Skeletal muscle satellite cell (primary cell): Measurements from ENCODE around the gene WFDC6. TPM values are rescaled to one million over a fixed set of nuclear protein-coding genes. Genes with fewer than 3 reads are reported as not detected.
"Not testable (repeated sequence)": the region's sequence is repeated elsewhere in the genome, so short reads cannot be mapped to it uniquely, and the experiment has no call there.

ENCODE experiments used
- H3K27me3 ChIP-seq: 2 replicates; pipeline ENCODE4 v1.7.0; 2013; ENCODE audit warnings: low read length; ENCODE audit not compliant: control insufficient read depth, insufficient read depth
- H3K36me3 ChIP-seq: 2 replicates; pipeline ENCODE4 v1.7.0; 2013; ENCODE audit warnings: mild to moderate bottlenecking, control low read depth, low read length; ENCODE audit not compliant: insufficient read depth
- H3K4me1 ChIP-seq: 2 replicates; pipeline ENCODE4 v1.7.0; 2013; ENCODE audit warnings: low read length; ENCODE audit not compliant: control insufficient read depth, insufficient read depth
- H3K4me2 ChIP-seq: 2 replicates; pipeline ENCODE4 v1.7.0; 2013; ENCODE audit warnings: mild to moderate bottlenecking, low read length
- H3K4me3 ChIP-seq: 2 replicates; pipeline ENCODE4 v1.7.0; 2013; ENCODE audit warnings: low read length
- H3K9ac ChIP-seq: 2 replicates; pipeline ENCODE4 v1.7.0; 2013; ENCODE audit warnings: mild to moderate bottlenecking, low read depth, low read length, moderate library complexity
- H3K9me3 ChIP-seq: replicated peaks from 2 replicates; pipeline ENCODE4 v1.7.0; 2013; ENCODE audit warnings: mild to moderate bottlenecking, control low read depth, low read length
- total RNA-seq: library from RNA; depleted of rRNA; stranded (reverse); fragments of >200 nt; gene quantifications from 2 replicates; pipeline ENCODE4 v1.2.3, GENCODE V29; 2012; rRNA removed

Gene WFDC6
- not detected in 2 replicates for total RNA-seq

- H3K4me3 ChIP-seq = no peak within 1 kb of the TSS
- no peaks in the 10 kb centered on the region for H3K36me3 ChIP-seq
- H3K9ac ChIP-seq = no peak within 1 kb of the TSS
- no peaks in the 10 kb centered on the region for H3K4me1 ChIP-seq
- H3K4me2 ChIP-seq = no peak within 1 kb of the TSS
- H3K9me3 ChIP-seq = no peaks in the 10 kb centered on the region
- peaks cover 63% of the 10 kb centered on the region for H3K27me3 ChIP-seq
These were observed at the start of gene WFDC6 for GRCh38 chr20:45539382-45539781. WFDC6 (minus strand) TSS chr20:45539482; CDS start chr20:45539407, 75 bp downstream.

- Histone ChIP-seq H3K4me1 (no peaks in the 10 kb centered on the region), H3K9me3 (no peaks in the 10 kb centered on the region), H3K9ac (no peak overlapping the region), H3K36me3 (no peaks in the 10 kb centered on the region), H3K4me2 (no peak overlapping the region), H3K27me3 (peaks cover 21% of the 10 kb centered on the region), H3K4me3 (no peak overlapping the region)
These were observed 49.5 kb upstream of the WFDC6 start for GRCh38 chr20:45588800-45589199.

DNA sequence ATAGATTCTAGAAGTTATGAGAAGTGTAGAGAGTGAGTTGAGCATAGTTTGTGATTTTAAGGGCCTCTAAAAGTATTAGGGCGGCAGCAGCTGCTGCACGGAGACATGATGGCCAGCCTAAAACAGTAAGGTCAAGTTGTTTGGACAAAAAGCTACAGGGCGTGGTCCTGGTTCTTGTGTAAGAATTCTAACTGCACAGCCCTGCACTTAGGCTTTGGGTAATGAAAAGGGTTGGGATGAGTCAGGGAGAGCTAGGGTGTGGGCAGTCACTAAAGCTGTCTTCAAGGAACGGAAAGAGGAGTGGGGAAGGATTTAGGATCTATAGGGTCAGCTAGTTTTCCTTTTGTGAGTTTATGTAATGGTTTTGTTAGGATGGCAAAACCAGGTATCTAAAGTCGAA lies 46.7 kb upstream of the WFDC6 start:
- not testable (repeated sequence) for H3K36me3 ChIP-seq, H3K4me1 ChIP-seq, H3K9me3 ChIP-seq, H3K9ac ChIP-seq, H3K4me2 ChIP-seq, H3K4me3 ChIP-seq
- H3K27me3 ChIP-seq = peaks cover 33% of the 10 kb centered on the region

- not testable (repeated sequence) for H3K4me1 ChIP-seq, H3K4me3 ChIP-seq, H3K4me2 ChIP-seq, H3K9me3 ChIP-seq, H3K36me3 ChIP-seq, H3K9ac ChIP-seq
- H3K27me3 ChIP-seq = peaks cover 43% of the 10 kb centered on the region
These were observed 45.0 kb upstream of the WFDC6 start for GRCh38 chr20:45584294-45584693.

DNA sequence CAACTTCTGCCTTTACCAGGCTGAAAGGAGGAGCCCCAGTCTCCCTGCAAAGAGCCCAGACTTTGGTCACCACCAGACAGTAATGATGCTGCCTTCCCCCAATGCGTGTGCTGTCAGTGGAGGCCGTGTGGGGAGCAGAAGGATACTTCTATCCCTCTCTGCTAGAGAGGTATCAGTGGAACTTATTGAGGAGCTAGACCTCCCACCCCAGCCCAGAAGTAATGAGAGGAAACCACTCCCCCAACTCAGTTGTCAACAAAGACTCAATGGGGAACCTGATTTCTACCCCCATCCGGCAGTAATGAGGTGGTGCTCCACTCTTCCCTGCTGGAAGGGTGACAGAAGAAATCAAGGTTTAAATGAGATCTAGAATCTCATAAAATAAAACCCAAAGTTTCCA lies 44.2 kb upstream of the WFDC6 start:
- H3K27me3 ChIP-seq = peaks cover 39% of the 10 kb centered on the region
- H3K4me1 ChIP-seq = no peaks in the 10 kb centered on the region
- no peaks in the 10 kb centered on the region for H3K36me3 ChIP-seq
- H3K9ac ChIP-seq = no peak overlapping the region
- H3K4me2 ChIP-seq = no peak overlapping the region
- no peaks in the 10 kb centered on the region for H3K9me3 ChIP-seq
- H3K4me3 ChIP-seq = no peak overlapping the region

DNA sequence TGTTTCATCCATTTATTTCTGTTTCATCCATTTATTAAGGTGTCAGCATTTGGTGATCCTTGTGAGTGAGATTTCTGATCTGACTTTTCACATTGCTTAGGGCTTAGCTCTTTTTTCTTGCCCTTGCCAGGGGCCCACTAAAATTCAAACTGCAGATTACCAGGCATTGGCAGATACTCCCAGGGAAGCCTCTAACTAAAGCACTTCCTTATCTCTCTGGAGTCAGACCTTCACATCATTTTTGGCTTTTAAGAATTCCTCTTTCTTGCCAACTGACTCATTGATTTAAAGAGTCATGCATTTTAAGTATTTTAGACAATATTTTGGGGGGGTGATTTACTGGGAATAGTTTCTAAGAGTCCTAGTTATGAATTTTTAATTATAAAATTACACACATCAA lies 42.4 kb upstream of the WFDC6 start:
- H3K9me3 ChIP-seq = no peaks in the 10 kb centered on the region
- peaks cover 39% of the 10 kb centered on the region for H3K27me3 ChIP-seq
- H3K4me1 ChIP-seq = no peaks in the 10 kb centered on the region
- H3K4me3 ChIP-seq = no peak overlapping the region
- H3K9ac ChIP-seq = no peak overlapping the region
- no peaks in the 10 kb centered on the region for H3K36me3 ChIP-seq
- H3K4me2 ChIP-seq = no peak overlapping the region

- H3K4me1 ChIP-seq = no peaks in the 10 kb centered on the region
- no peaks in the 10 kb centered on the region for H3K36me3 ChIP-seq
- H3K9ac ChIP-seq = no peak within 1 kb of the TSS
- no peak within 1 kb of the TSS for H3K4me3 ChIP-seq
- peaks cover 39% of the 10 kb centered on the region for H3K27me3 ChIP-seq
- H3K9me3 ChIP-seq = no peaks in the 10 kb centered on the region
- no peak within 1 kb of the TSS for H3K4me2 ChIP-seq
These were observed 39.9 kb upstream of the WFDC6 start, which contains the start of gene WFDC8 for GRCh38 chr20:45579184-45579583. WFDC8 (minus strand) TSS chr20:45579284; CDS start chr20:45579247, 37 bp downstream.

DNA sequence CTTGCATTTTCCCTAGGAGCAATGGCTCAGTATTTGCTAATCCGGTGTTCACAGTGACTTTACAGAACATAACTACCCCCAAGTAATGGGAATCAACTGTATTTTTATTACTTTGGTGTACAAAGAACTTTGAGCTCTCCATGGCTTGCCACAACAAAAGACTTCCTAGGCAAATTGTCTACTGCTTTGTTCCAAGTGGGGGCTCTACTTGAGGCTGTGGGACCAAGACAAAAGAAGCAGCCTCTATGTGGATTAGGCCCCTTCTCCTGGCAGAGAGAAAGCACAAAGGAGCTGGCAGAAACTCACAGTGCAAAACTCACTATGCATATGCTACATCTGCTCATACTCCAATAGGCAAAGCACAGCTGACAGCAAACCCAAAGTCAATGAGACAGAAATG lies 38.9 kb upstream of the WFDC6 start:
- H3K4me1 ChIP-seq = no peaks in the 10 kb centered on the region
- H3K9ac ChIP-seq = no peak overlapping the region
- H3K4me3 ChIP-seq = no peak overlapping the region
- no peaks in the 10 kb centered on the region for H3K9me3 ChIP-seq
- no peaks in the 10 kb centered on the region for H3K36me3 ChIP-seq
- H3K4me2 ChIP-seq = no peak overlapping the region
- peaks cover 34% of the 10 kb centered on the region for H3K27me3 ChIP-seq

GRCh38 chr20:45576995-45577394 lies 37.7 kb upstream of the WFDC6 start:
- no peak overlapping the region for H3K9ac ChIP-seq
- no peaks in the 10 kb centered on the region for H3K9me3 ChIP-seq
- H3K27me3 ChIP-seq = peaks cover 25% of the 10 kb centered on the region
- no peaks in the 10 kb centered on the region for H3K4me1 ChIP-seq
- H3K4me2 ChIP-seq = no peak overlapping the region
- no peak overlapping the region for H3K4me3 ChIP-seq
- no peaks in the 10 kb centered on the region for H3K36me3 ChIP-seq

DNA sequence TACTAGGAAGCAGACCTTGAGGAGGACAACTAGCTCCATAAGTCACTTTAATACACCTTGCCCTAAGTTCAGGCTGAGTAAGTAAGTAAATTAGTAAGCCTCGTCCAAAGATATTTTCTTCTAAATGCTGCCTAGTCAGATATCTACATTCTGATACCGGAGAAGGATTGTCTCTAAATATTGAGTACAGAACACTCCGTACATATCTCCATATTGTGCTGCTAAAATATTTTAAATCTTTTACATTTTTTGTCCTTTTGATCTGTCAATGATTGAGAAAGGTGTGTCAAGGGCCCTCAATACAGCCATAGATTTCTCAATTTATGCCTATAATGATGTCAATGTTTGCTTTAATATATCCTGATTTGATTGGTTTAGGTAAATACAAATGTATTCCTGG lies 36.6 kb upstream of the WFDC6 start:
- Histone ChIP-seq H3K36me3 (no peaks in the 10 kb centered on the region), H3K9ac (no peak overlapping the region), H3K4me3 (no peak overlapping the region), H3K9me3 (no peaks in the 10 kb centered on the region), H3K27me3 (peaks cover 22% of the 10 kb centered on the region), H3K4me1 (no peaks in the 10 kb centered on the region), H3K4me2 (no peak overlapping the region)

DNA sequence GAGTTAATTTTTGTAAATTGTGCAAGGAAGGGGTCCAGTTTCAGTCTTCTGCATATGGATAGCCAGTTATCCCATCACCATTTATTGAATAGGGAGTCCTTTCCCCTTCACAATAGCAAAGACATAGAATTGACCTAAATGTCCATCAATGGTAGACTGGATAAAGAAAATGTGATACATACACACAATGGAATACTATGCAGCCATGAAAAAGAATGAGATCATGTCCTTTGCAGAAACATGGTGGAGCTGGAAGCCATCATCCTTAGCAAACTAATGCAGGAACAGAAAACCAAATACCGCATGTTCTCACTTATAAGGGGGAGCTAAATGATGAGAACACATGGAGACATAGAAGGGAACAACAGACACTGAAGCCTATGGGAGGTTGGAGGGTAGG lies 30.4 kb upstream of the WFDC6 start:
- H3K36me3 ChIP-seq, H3K9ac ChIP-seq, H3K27me3 ChIP-seq, H3K9me3 ChIP-seq, H3K4me1 ChIP-seq, H3K4me3 ChIP-seq, H3K4me2 ChIP-seq: not testable (repeated sequence)

GRCh38 chr20:45564760-45565276 lies 25.5 kb upstream of the WFDC6 start:
- H3K4me3 ChIP-seq = no peak overlapping the region
- H3K27me3 ChIP-seq = peaks cover 25% of the 10 kb centered on the region
- no peak overlapping the region for H3K9ac ChIP-seq
- H3K36me3 ChIP-seq = no peaks in the 10 kb centered on the region
- no peaks in the 10 kb centered on the region for H3K9me3 ChIP-seq
- H3K4me1 ChIP-seq = no peaks in the 10 kb centered on the region
- H3K4me2 ChIP-seq = no peak overlapping the region
